GM21515 (cell line): ENCODE measurements around the gene C1orf174.

Experiments used
- ATAC-seq: cut with Tn5 transposase; IDR thresholded peaks from one replicate; pipeline ENCODE4 v1.9.1; 2021; ENCODE audit not compliant: unreplicated experiment

C1orf174 gene

DNA sequence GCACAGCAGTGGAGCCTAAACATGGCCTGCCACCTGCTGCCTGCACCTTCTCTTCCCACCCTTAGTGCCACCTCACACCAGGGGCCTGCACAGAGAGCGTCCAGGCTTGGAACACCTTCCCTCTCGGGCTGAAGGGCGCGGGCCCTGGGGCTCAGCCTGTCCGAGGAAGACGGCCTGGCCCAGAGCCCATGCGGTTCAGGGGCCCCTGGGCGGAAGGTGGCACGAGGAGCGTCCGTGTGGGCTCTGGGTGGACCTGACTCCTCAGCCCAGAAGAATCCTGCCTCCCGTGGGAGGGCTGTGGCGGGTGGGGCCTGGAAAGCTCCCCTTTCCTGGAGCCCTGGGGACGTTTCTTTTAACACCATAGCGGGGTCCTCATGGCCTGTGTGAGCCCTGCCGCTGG lies 23.4 kb downstream of the C1orf174 start:
- ATAC-seq = no peak

DNA sequence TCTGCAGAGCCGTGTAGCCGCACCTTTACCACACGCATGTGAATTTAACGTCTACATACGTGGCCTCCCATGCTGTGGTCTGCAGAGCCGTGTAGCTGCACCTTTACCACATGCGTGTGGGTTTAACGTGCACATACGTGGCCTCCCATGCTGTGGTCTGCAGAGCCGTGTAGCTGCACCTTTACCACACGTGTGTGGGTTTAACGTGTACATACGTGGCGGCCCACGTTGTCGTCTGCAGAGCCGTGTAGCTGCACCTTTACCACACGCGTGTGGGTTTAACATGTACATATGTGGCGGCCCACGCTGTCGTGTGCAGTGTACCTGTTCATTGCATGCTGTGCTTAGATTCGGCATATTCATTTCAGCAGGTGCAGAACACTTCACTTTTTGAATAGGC lies 25.3 kb downstream of the C1orf174 start:
- no peak for ATAC-seq

DNA sequence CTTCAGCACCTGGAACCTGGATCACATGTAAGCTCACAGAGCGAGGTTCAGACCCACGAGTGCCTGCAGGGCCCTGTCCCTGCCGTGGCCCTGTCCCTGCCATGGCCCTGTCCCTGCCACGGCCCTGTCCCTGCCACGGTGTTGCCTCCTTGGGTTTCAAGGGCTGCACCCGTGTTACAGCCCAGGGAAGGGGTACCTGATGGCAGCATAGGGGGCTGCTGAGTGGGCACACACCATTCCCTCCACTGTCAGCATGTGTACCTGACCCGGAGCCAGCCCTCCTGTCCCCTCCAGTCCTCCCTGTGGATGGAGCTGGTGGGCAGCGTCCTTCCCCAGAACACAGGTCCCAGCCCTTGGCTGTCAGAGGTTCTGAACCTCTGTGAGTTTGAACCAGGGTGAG lies 27.5 kb downstream of the C1orf174 start:
- ATAC-seq = no peak

DNA sequence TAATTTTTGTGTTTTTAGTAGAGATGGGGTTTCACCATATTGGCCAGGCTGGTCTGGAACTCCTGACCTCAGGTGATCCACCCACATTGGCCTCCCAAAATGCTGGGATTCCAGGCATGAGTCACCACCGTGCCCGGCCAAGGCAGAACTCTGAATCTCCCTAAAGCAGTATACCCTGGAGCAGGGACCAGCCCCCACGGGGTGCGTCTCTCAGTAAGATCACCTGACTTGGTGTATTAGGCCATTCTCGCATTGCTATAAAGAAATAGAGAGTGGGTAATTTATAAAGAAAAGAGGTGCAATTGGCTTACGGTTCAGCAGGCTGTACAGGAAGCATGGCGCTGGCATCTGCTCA lies 28.6 kb downstream of the C1orf174 start:
- no peak for ATAC-seq

DNA sequence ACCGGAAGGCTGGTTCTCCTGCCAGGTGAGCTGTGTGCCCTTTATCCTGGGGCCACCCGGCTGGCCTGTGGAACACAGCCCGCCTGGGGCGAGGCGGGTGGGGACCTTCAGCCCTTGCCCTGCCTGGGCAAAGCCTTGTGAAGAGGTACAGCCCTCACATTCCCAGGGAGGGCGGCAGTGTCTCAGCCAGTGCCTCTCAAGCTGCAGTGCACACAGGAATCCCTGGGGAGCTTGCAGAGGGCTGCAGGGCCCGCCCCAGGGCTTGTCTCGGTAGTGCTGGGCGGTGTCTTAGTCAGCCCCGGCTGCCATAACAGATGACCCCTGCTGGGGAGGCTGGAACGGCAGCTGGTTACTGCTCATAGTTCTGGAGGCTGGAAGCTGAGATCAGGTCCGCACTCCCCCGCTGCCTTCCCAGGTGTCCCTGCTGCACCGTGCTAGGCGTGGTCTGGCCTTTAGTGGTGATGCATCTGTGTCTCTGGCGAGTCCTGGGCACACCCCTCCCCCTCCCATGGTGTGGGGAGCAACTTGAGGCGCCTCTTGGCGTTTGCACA lies 30.2 kb downstream of the C1orf174 start:
- no peak for ATAC-seq

DNA sequence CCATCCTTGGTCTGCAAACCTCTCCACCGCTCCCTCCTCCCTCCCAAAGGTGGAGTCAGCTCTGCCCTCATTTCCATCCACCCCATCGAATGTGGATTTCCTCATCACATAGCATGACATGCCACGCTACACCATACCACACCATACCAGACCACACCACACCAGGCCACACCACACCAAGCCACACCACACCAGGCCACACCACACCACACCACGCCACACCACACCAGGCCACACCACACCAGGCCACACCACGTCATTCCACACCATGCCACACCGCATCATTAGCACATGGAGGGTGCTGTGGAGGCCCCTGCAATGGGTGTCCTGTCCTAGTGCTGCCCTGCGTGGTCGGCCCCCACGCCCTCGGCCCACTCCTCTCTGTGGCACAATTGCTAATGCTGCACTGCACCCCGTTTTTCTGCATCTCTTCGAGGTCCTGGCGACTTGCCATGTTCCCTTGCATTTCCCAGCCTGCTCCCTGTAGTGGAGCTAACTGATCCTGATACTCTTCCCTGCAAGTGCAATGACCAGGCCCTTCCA lies 31.5 kb downstream of the C1orf174 start:
- ATAC-seq = no peak

DNA sequence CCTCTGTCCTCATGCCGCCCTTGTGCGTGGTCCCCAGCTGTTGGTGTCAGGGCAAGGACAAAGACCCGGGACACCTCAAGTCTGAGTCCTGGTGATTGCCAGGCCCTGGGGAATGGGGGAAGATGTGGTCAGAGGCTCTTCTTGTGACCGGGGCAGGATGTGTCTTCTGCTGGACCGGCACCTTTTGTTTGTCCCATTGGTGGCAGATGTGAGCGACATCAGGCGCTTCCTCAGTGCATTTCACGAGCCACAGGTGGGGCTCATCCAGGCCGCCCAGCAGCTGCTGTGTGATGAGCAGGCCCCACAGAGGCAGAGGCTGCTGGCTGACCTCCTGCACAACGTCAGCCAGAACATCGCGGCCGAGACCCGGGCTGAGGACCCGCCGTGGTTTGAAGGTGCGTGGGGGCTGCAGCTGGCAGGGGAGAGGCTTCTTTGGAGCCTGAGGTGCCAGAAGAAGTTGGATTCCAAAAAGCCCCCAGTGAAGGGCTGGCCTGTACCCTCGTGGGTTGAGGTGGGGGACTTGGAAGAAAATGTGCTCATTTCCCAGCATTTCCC lies 34.4 kb downstream of the C1orf174 start:
- ATAC-seq = no peak

DNA sequence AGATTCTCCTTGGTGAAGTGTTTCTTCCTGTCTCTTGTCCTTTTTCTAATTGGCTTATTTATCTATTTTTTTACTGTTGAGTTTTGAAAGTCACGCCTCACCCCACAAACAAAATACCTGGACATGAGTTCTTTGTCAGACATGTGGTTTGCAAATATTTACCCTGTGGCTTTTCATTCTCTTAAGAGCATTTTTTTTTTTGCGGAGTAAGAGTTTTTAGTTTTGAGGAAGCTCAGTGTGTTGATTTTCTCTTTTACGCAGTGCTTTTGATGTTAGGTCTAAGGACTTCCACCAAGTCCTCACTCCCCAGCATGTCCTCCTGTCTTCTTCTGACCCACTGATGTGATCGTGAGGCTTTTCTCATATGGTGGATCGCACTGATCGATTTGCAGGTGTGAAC lies 35.2 kb downstream of the C1orf174 start:
- no peak for ATAC-seq

DNA sequence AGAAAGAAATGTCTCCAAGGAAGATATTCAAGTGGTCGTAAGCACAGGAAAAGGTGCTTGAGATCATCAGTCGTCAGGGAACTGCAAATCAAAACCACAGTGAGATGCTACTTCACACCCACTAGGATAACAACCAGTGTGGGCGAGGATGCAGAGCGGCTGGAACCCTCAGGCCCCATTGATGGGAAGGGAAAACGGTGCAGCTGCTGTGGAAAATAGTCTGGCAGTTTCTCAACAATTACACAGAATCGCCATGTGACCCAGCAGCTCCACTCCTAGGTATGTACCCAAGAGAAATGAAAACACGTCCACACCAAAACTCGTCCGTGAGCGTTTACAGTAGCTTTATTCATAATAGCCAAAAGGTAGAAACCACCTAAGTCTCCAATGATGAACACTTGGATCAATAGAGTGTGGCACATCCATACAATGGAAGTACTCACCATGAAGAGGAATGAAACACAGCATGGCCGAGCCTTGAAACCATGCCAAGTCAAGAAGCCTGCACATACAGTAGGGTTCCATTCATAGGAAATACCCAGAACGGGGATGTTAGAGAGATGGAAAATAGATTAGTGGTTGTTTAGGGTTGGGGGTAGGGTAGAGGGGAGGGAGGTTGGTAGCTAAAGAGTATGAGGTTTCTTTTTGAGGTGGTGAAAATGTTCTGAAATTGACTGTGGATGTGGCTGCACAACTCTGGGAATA lies 36.7 kb downstream of the C1orf174 start:
- ATAC-seq = no peak

DNA sequence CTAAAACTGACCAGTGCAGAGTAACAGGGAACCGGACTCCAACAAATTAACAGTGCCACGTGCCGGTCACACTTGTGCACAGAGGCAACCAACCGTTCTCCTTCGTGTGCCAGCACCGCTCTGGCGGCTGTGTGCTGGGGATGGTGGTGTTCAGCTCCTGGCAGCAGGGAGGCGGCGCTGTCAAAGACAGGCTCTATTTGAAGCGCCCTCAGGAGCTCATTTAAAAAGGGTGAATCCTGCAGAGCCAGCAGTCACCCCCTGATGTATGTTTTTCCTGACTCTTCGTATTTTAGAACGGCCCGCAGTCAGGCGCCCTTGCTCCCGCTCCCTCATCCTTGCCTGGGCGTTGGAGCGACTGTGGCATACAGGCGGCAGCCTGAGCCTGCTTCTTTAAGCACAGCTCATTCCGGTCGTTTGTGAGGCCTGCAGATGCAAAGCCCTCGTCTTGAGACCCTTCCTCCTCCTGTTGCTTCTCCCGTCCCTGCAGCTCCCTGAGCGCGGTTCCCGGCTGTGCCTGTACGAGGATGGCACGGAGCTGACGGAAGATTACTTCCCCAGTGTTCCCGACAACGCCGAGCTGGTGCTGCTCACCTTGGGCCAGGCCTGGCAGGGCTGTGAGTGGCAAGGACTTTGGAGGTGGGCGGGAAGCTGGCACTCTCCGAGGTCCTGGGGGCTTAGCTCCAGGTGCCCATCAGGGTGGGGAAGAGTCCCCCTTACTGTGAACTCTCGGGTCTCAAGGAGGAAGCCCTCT lies 41.7 kb downstream of the C1orf174 start:
- no peak for ATAC-seq

DNA sequence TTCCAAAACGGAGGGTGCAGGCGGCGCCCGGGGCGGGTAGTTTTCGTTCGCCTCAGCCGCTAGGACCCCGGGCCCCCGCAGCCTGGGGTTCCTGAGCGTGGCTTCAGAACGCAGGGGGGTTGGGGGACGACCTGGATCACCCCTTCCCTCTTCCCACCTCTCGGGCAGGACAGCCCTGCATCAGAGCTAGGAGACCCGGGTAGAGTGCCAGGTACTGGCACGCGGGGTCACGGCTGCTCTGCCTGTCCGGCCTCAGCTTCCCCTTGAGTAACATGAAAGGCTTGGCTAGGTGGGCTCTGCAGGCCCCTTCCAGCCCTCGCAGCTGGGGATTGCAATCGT lies 42.3 kb downstream of the C1orf174 start:
- no peak for ATAC-seq

DNA sequence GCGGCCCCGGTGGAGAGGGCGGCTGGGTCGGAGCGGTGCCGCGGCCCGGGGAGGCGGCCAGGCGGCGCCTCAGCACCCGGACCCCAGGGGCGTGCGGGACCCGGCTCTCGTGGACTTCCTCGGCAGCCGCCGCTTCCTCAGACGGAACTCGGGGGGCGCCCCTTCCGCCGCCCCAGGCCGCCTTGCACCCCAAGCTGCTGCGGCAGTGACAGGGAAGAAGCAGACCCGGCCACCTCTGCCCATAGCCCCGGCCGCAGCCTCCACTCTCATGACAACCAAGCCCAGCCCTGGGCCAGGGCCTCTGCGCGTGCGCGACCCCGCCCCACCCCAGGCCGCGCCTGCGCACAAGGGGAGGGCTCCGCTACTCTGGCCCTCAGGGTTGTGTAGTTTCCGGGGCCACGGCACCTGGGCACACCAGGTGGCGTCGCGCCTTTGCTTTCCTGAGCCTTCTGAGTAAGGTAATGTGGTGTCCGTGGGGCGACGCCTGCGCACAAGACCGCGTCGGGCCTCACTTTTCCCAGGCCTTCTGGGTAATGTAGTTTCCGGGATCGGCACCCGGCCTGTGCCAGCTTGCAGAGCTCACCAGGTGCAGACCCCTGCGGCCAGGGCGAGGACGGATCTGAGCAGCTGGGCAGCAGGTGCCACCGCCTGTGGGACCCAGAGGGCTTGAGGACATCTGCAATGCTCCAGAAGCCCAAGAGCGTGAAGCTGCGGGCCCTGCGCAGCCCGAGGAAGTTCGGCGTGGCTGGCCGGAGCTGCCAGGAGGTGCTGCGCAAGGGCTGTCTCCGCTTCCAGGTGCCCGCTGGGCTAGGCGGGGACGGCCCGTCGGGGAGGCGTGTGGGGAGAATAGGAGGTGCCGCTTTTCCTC lies 42.9 kb downstream of the C1orf174 start, which contains the start of the genes CEP104 and DFFB:
CEP104 (minus strand) TSS at position 289 of the 868 bp plus-strand sequence. CDS start 4,804 bp downstream, outside the sequence.
DFFB (plus strand) TSS at position 554 of the 868 bp plus-strand sequence; CDS start at position 682, 128 bp downstream.
- ATAC-seq = peak; percentile 94

DNA sequence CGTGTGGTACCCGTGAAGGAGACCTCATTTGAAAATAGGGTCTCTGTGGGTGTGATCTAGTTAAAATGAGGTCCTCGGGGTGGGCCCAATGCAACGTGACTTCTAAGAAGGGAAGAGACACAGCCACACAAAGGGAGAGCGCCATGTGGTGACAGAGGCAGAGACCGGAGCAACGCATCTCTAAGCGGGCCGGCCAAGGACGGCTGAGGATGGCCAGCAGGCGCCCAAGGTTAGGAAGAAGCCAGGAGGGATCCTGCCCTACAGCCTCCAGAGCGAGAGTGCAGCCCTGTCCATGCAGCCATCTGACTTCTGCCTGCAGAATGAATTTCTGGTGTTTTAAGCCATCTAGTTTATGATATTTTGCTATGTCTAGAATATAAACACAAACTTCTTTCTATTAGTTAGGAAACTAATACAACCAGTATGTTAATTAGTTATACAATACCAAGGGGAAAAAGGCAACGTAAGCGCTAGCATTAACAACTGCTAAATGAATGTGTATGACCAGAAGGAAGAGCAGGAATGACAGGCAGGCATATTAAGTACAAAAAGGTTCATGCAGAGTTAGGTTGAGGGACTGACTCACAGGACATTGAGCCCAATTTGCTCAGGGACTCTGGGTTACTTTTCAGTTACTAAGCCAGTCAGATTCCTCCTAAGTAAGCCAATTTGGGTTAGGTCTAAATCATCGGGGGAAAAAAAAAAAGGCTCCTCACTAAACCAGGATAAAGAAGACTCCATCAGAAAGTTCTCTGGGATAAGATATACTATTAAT lies 47.2 kb downstream of the C1orf174 start:
- ATAC-seq = no peak

DNA sequence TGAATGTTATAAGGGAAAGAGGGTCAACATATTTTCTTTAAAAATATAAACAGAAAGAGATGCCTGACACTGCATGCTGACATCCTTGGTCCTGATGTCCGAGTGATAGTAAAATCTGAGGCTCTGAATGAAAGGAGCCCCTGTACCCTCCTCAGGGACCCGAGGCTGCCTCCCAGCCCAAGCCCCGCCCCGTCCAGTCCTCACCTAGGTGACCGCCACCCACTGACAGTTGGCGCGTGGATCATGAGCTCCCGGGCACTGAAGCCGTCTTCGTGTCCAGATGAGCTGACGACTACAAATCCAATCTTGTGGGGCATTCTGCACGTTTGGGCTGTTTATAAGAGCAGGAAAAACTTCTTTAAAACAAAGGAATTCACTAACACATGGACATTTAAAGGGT lies 48.0 kb downstream of the C1orf174 start:
- ATAC-seq = no peak

DNA sequence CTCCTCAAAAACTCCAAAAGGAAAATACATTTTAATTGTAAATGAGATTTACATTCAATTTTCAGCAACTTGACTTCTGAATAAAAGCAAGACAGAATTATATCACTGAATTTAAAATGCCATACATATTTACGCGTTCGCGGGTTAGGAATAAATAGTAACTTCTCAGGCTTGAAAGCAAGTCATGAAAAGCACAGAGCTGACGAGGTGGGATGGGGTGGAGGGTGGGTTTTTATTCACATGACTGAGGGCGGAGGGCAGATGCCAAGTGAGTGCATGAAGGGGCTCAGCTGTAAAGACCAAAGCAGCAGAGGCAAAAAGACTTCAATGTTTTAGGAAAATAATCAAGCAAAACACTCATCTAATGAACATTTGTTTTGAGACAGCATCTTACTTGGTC lies 48.8 kb downstream of the C1orf174 start:
- no peak for ATAC-seq

DNA sequence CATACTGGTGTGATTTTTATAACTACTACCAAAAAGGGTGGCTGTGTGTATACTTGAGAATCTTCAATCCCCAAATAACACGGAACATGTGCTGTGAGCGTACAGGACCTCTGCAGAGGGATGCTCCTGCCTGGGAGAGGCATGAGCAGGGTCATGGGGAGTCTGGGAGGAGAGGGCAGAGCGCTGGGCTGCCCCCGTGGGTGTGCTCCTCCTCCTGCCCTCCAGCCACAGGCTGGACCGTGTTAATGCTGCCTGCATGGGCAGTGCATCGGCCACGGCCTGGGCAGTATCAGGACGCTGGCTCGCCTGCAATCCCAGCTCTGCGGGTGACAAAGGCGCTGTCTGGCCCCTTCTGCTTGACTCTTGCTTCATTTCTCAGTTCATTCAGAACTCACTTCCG lies 49.2 kb downstream of the C1orf174 start:
- ATAC-seq = no peak

DNA sequence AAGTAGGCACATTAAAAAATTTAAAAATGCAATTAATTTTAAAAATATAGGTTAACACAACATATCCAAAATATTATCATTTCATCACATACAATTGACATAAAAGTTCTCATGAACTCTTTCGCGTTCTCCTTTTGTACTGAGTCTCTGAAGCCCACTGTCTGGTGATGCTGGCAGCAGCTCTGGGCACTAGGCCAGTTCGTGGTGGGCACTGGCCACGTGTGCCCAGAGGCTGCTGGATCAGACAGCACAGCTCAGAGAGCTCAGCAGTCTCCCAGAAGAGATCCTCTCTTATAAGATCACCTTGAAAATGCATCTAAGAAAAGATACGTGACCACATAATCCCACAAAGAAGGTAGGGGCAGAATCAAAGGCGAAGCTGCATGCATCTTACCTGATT lies 53.0 kb downstream of the C1orf174 start:
- ATAC-seq = no peak

DNA sequence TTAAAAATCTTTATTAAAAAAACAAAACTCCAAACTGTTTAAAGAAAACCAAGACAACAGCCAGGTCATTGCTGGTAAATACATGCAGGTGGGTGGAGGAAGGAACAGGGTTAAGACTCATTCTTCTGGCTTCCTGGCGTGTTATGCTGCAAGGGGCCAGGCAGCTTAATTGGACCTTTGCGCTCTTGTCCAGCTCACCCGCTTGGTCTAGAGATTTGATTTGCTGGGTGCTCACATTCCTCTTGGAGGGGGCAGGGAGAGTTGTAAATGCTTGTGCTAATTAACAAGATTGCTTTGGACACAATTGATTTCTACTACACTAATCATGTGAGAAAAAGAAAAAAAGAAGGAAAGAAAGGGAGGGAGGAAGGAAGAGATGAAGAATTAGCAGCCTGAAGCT lies 53.5 kb downstream of the C1orf174 start:
- no peak for ATAC-seq

DNA sequence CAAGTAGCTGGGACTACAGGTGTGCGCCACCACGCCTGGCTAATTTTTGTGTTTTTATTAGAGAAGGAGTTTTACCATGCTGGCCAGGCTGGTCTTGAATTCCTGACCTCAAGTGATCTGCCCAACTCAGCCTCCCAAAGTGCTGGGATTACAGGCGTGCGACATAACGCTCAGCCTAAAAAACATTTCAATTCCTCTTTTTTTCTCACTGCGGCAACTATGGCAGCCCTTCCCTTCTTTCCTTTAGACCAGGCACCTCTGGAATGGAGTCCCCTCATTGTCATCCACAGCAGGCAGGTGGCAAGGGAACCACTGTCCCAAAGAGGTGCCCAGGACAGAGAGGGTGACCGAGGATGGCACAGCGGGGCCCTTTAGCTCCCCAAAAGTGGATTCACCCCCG lies 57.2 kb downstream of the C1orf174 start:
- ATAC-seq = no peak

DNA sequence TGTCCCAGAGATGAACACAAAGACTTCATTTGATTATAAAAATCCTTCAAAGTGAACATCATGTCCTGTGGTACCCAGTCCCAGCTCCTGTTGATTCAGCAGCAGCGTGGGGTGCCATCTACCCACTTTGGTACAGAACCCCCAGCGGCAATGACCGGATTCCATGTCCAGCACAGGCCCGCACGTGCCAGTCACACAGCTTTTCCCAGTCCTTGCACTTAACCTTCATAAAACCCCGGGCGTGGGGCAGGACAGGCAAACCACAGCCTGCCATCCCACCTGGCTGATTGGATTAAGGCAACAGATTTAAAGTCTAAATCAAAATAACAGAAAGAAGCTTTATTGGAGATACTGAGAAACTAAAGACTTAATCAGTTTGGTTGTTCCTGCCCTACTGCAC lies 58.6 kb downstream of the C1orf174 start:
- no peak for ATAC-seq
